H1 (cell line): ENCODE data around the gene TPO. TPM values are rescaled to one million over a fixed set of nuclear protein-coding genes. Genes with fewer than 3 reads are reported as not detected.

Experiments used
- CTCF ChIA-PET: fragments of 300-600 bp; sonication (Branson Sonifier 250); formaldehyde crosslinking; loops from one replicate; lab custom pipeline; 2021; ENCODE audit not compliant: partially characterized antibody; lab: Charles Lee
- POLR2A ChIA-PET: fragments of 300-600 bp; sonication (Branson Sonifier 250); formaldehyde crosslinking; loops from one replicate; lab custom pipeline; 2021; ENCODE audit warnings: inconsistent platforms; ENCODE audit not compliant: partially characterized antibody; lab: Charles Lee
- DNase-seq, 2 experiments: peaks; one replicate each; pipeline versions ENCODE4 v3.0.0 to v3.0.0-alpha.2; 2010 to 2022; ENCODE audit warnings: low spot score in 2 of 2, low read depth in 1 of 2, mixed read lengths in 1 of 2
- FAIRE-seq: peaks from 2 replicates; lab custom pipeline; 2011; peaks lifted over from hg19 to GRCh38; lab: Jason Lieb, UNC
- H2AFZ ChIP-seq: 2 replicates; pipeline ENCODE4 v1.8.1; 2012; ENCODE audit warnings: low read length, inconsistent platforms
- H2AK5ac ChIP-seq: 2 replicates; pipeline ENCODE4 v1.6.1; 2013; ENCODE audit warnings: low read depth, low read length
- H2BK120ac ChIP-seq: replicated peaks from 2 replicates; pipeline ENCODE3; 2013; ENCODE audit warnings: low read depth, low read length, inconsistent platforms
- H2BK12ac ChIP-seq: 2 replicates; pipeline ENCODE4 v1.6.1; 2013; ENCODE audit warnings: low read depth, low read length
- H2BK15ac ChIP-seq: 2 replicates; pipeline ENCODE4 v1.6.1; 2013; ENCODE audit warnings: low read length
- H2BK20ac ChIP-seq: 2 replicates; pipeline ENCODE4 v1.6.1; 2013; ENCODE audit warnings: low read length
- H2BK5ac ChIP-seq: 2 replicates; pipeline ENCODE4 v1.6.1; 2013; ENCODE audit warnings: low read depth, low read length
- H3K14ac ChIP-seq: 2 replicates; pipeline ENCODE4 v1.6.1; 2013; ENCODE audit warnings: inconsistent platforms; ENCODE audit not compliant: insufficient read length
- H3K18ac ChIP-seq: 2 replicates; pipeline ENCODE4 v1.6.1; 2013; ENCODE audit warnings: low read length; ENCODE audit errors: extremely low read depth
- H3K23ac ChIP-seq: 2 replicates; pipeline ENCODE4 v1.6.1; 2013; ENCODE audit warnings: inconsistent platforms; ENCODE audit not compliant: insufficient read length
- H3K23me2 ChIP-seq: 2 replicates; pipeline ENCODE4 v1.6.1; 2013; ENCODE audit warnings: low read depth, low read length
- H3K27ac ChIP-seq: 2 replicates; pipeline ENCODE4 v1.6.1; 2011; ENCODE audit warnings: low read depth, low read length, inconsistent platforms
- H3K27me3 ChIP-seq, 4 experiments: replicated peaks in 1 of 4; 1 replicate in 1 of 4; 2 replicates in 3 of 4; pipeline versions ENCODE4 v1.6.1 to v1.8.1; 2011 to 2013; ENCODE audit warnings: low read length in 3 of 4, mild to moderate bottlenecking in 3 of 4, inconsistent platforms in 2 of 4, mixed read lengths in 2 of 4, moderate library complexity in 1 of 4; ENCODE audit not compliant: control insufficient read depth in 3 of 4, insufficient read depth in 3 of 4; ENCODE audit errors: extremely low read depth in 1 of 4
- H3K36me3 ChIP-seq, 4 experiments: 2 replicates each; pipeline versions ENCODE4 v1.6.1 to v1.8.1; 2011 to 2013; ENCODE audit warnings: mild to moderate bottlenecking in 4 of 4, low read length in 3 of 4, moderate library complexity in 2 of 4, control low read depth in 1 of 4, inconsistent platforms in 1 of 4; ENCODE audit not compliant: insufficient read depth in 4 of 4, control insufficient read depth in 2 of 4
- H3K4ac ChIP-seq: replicated peaks from 2 replicates; pipeline ENCODE3; 2013; ENCODE audit warnings: low read length, low read depth, mixed read lengths, inconsistent platforms; ENCODE audit not compliant: insufficient read length
- H3K4me1 ChIP-seq, 4 experiments: replicated peaks in 1 of 4; 1 replicate in 1 of 4; 2 replicates in 3 of 4; pipeline versions ENCODE4 v1.6.1 to v1.8.1; 2011 to 2013; ENCODE audit warnings: low read length in 3 of 4, inconsistent platforms in 2 of 4, mixed read lengths in 1 of 4; ENCODE audit not compliant: insufficient read depth in 4 of 4, control insufficient read depth in 3 of 4
- H3K4me2 ChIP-seq, 2 experiments: 2 replicates each; pipeline versions ENCODE4 v1.6.1 to v1.8.1; 2011 to 2013; ENCODE audit warnings: low read depth in 2 of 2, low read length in 2 of 2, control low read depth in 1 of 2, inconsistent platforms in 1 of 2, mild to moderate bottlenecking in 1 of 2; ENCODE audit not compliant: insufficient read depth in 1 of 2
- H3K4me3 ChIP-seq, 4 experiments: fragments of 200-600, 300-600 bp in 1 of 4; sonication (generic), shearing (Covaris generic), sonication (Bioruptor Twin) in 1 of 4; 2 replicates each; pipeline versions ENCODE4 v1.5.1 to v1.8.1; 2011 to 2016; ENCODE audit warnings: low read length in 4 of 4, low read depth in 3 of 4, control low read depth in 2 of 4, inconsistent platforms in 2 of 4, mild to moderate bottlenecking in 2 of 4, mixed read lengths in 1 of 4, moderate library complexity in 1 of 4; ENCODE audit not compliant: insufficient read depth in 2 of 4; ENCODE audit errors: extremely low read depth in 1 of 4
- H3K56ac ChIP-seq: replicated peaks from 2 replicates; pipeline ENCODE3; 2013; ENCODE audit warnings: low read depth, mild to moderate bottlenecking, mixed read lengths, low read length, inconsistent platforms; ENCODE audit not compliant: insufficient read length
- H3K79me1 ChIP-seq: 2 replicates; pipeline ENCODE4 v1.6.1; 2013; ENCODE audit warnings: low read depth, low read length, control low read depth
- H3K79me2 ChIP-seq, 2 experiments: 2 replicates each; pipeline versions ENCODE4 v1.6.1 to v1.8.1; 2012 to 2013; ENCODE audit warnings: low read length in 2 of 2, mild to moderate bottlenecking in 2 of 2, inconsistent platforms in 1 of 2; ENCODE audit not compliant: insufficient read depth in 2 of 2, control insufficient read depth in 1 of 2
- H3K9ac ChIP-seq, 4 experiments: replicated peaks in 1 of 4; 1 replicate in 1 of 4; 2 replicates in 3 of 4; pipeline versions ENCODE4 v1.6.1 to v1.8.1; 2011 to 2013; ENCODE audit warnings: low read depth in 3 of 4, low read length in 3 of 4, control low read depth in 2 of 4, mild to moderate bottlenecking in 2 of 4, moderate library complexity in 2 of 4, inconsistent platforms in 1 of 4; ENCODE audit errors: extremely low read depth in 1 of 4
- H3K9me3 ChIP-seq, 2 experiments: 2 replicates each; pipeline versions ENCODE4 v1.6.1 to v1.8.1; 2012 to 2013; ENCODE audit warnings: mild to moderate bottlenecking in 2 of 2, moderate library complexity in 2 of 2, control low read depth in 1 of 2, inconsistent platforms in 1 of 2, low read depth in 1 of 2, low read length in 1 of 2, mixed read lengths in 1 of 2; ENCODE audit not compliant: insufficient read depth in 2 of 2
- H4K20me1 ChIP-seq, 2 experiments: replicated peaks in 1 of 2; 2 replicates each; pipeline versions ENCODE3 to v1.8.1; 2011 to 2013; ENCODE audit warnings: inconsistent platforms in 2 of 2, low read length in 2 of 2, mild to moderate bottlenecking in 1 of 2; ENCODE audit not compliant: insufficient read depth in 2 of 2, control insufficient read depth in 1 of 2
- H4K5ac ChIP-seq: 2 replicates; pipeline ENCODE4 v1.6.1; 2013; ENCODE audit warnings: low read length, low read depth, mixed read lengths, inconsistent platforms; ENCODE audit not compliant: insufficient read length
- H4K8ac ChIP-seq: 2 replicates; pipeline ENCODE4 v1.8.0; 2013; ENCODE audit warnings: mild to moderate bottlenecking, moderate library complexity, low read length, inconsistent platforms; ENCODE audit not compliant: insufficient read depth; ENCODE audit errors: extremely low read depth
- H4K91ac ChIP-seq: replicated peaks from 2 replicates; pipeline ENCODE3; 2013; ENCODE audit warnings: low read length, mixed read lengths, inconsistent platforms; ENCODE audit not compliant: insufficient read length
- JUN ChIP-seq: IDR thresholded peaks from 2 replicates; pipeline ENCODE4 v1.6.1; 2011; ENCODE audit warnings: low read depth, mild to moderate bottlenecking, improper control_type of control experiment, low read length
- NANOG ChIP-seq: IDR thresholded peaks from 2 replicates; pipeline ENCODE4 v1.6.1; 2011; ENCODE audit warnings: low read length, low read depth, mild to moderate bottlenecking, inconsistent platforms; ENCODE audit not compliant: insufficient read depth, poor library complexity, severe bottlenecking
- SRF ChIP-seq: IDR thresholded peaks from 2 replicates; pipeline ENCODE4 v1.6.1; 2011; ENCODE audit warnings: mild to moderate bottlenecking, low read depth, low read length, moderate library complexity
- WGBS, 2 experiments: shearing (Covaris generic) in 1 of 2; methylation state at CpG; one replicate each; pipeline versions ENCODE4 v1.1.6 to v1.1.7; 2013 to 2015; ENCODE audit warnings: low lambda C conversion rate in 2 of 2, mixed read lengths in 2 of 2, inconsistent platforms in 1 of 2, low coverage in 1 of 2, missing lambda C conversion rate in 1 of 2; ENCODE audit not compliant: insufficient replicate concordance in 2 of 2, insufficient coverage in 1 of 2, insufficient read length in 1 of 2; ENCODE audit errors: extremely low coverage in 1 of 2, missing lambda C conversion rate in 1 of 2; 5-methylcytosine and 5-hydroxymethylcytosine counted together
- polyA plus RNA-seq, 7 experiments: library from polyadenylated mRNA; depleted of rRNA in 3 of 7; stranded (reverse) in 5 of 7; unstranded in 2 of 7; fragments of >200 nt in 5 of 7; fragments of 200-250 nt in 2 of 7; gene quantifications; 1 replicate in 5 of 7; 2 replicates in 1 of 7; 4 replicates in 1 of 7; pipeline versions ENCODE4 v1.2.1 to v1.2.3, GENCODE V29; 2011 to 2013; ENCODE audit warnings: missing spikeins in 2 of 7, mixed read lengths in 2 of 7
- total RNA-seq: library from RNA; stranded (reverse); fragmentation: NEBNext Ultra II Directional; extraction: Animal tissue kit (Norgen Biotek cat#: 25700); gene quantifications from 2 replicates; pipeline ENCODE4 v1.2.1, GENCODE V29; 2021

The TPO gene
- total and polyA plus RNA-seq, 2 of the 8 experiments (the other 6 are each of a cell fraction or from before 2014, with no cell fraction given), result not detected

GRCh38 chr2:1512321-1513289 is 99.3 kb downstream of the TPO start:
- CTCF ChIA-PET, result interaction anchor here (0.5 to 1.5 kb wide), 3 partner anchors 10 to 1227 kb away, joined by 3 to 4 read pairs (median 3); no protein-coding TSS in a partner anchor
- DNase-seq (no peak), FAIRE-seq (no peak)

More at GRCh38 chr2:1512321-1513289, 99.3 kb downstream of the TPO start:
- H3K9ac ChIP-seq, result no peak overlapping the region; a peak in 1 of 7 replicates
- no peak overlapping the region for H3K56ac ChIP-seq
- no peaks in the 10 kb centered on the region for H3K9me3 ChIP-seq
- H2BK20ac ChIP-seq, result no peak overlapping the region
- no peaks in the 10 kb centered on the region for H4K20me1 ChIP-seq
- H3K79me2 ChIP-seq, result no peaks in the 10 kb centered on the region
- WGBS, 2 experiments, result 90% methylated on average over 36 of the region's 36 CpGs; no CpG with 5 or more reads in 1 of the 2 experiments
- H3K79me1 ChIP-seq, result no peaks in the 10 kb centered on the region
- no peak overlapping the region for H2BK12ac ChIP-seq
- no peaks in the 10 kb centered on the region for H3K36me3 ChIP-seq
- no peak overlapping the region for H3K14ac ChIP-seq
- H3K4me2 ChIP-seq, result no peak overlapping the region
- no peak overlapping the region for H4K5ac ChIP-seq
- H3K4ac ChIP-seq, result no peak overlapping the region
- no peak for TF ChIP-seq SRF
- no peak for TF ChIP-seq JUN
- TF ChIP-seq NANOG, result no peak
- H3K4me1 ChIP-seq, result no peaks in the 10 kb centered on the region; a peak in 1 of 7 replicates
- H3K18ac ChIP-seq, result no peak overlapping the region
- H4K8ac ChIP-seq, result peak overlapping the region; percentile 20; the same call in 1 of the 2 replicates
- no peaks in the 10 kb centered on the region for H3K23me2 ChIP-seq
- H2BK120ac ChIP-seq, result no peak overlapping the region
- no peak overlapping the region for H2AK5ac ChIP-seq
- H3K4me3 ChIP-seq, result no peak overlapping the region
- H3K23ac ChIP-seq, result no peak overlapping the region
- H2BK15ac ChIP-seq, result no peak overlapping the region
- no peak overlapping the region for H3K27ac ChIP-seq
- no peaks in the 10 kb centered on the region for H3K27me3 ChIP-seq
- H2BK5ac ChIP-seq, result no peak overlapping the region
- POLR2A ChIA-PET, result no interaction called here
- no peak overlapping the region for H4K91ac ChIP-seq
- H2AFZ ChIP-seq, result no peak overlapping the region
